ENCODE results near the gene SCAF1. TPM values are rescaled to one million over a fixed set of nuclear protein-coding genes. Genes with fewer than 3 reads are reported as not detected.

SCAF1 gene
- polyA plus RNA-seq, 3 donors from 2014 or later: 0.87 to 2.6 TPM; not detected in 1

DNA sequence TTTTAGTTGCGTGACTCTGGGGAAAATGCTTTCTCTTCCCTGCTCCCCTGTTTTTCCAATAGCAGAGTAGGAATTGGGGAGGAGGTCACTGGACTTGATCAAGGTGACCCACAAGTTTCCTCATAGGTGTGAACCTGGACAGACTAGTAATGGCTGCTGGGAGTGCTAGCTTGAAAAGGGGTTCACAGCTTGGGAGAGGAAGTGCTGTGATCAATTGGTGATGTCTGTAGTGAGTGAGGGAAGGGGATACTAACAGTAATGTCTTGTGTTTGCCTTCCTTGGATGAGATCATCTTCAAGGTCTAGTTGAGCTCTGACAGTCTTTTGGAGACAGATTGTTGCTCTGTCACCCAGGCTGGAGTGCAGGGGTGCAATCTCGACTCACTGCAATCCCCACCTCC, 25.5 kb downstream of the SCAF1 start:
- peaks cover 49 to 51% of the 10 kb centered on the region in 2 donors for H3K4me1 Mint-ChIP-seq
- no peak for DNase-seq
- peak overlapping the region in 5 of 6 donors; percentile 25 to 93 (median 61) for H3K27ac Mint-ChIP-seq
- H3K4me3 Mint-ChIP-seq: peak overlapping the region; percentile 96 to 99 (median 97)
- peaks cover 7 to 15% (median 11%) of the 10 kb centered on the region in 3 donors for H3K27me3 Mint-ChIP-seq (ENCODE audit: low read depth in 3 of 3)
- no peaks in the 10 kb centered on the region for H3K9me3 Mint-ChIP-seq
- H3K36me3 Mint-ChIP-seq: peaks cover 0 to 5% (median 3%) of the 10 kb centered on the region in 3 donors

DNA sequence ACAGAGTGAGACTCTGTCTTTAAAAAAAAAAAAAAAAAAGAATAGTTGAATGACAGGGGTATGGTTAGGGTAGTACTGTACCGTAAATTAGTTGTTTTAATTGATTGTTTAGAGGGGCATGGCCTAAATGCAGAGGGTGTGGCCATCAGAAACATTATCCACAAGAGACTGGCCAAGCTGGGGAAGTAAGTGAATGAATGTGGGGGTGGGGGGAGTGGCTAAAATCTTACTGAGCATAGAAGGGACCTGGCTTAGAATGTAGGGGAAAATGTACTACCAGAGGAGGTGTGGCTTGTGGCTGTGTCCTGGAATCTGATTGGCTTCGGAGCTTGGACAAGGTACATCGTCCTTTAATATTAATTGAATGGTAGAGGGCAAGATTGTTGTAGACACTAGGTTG, 27.5 kb downstream of the SCAF1 start:
- no peak overlapping the region for H3K4me3 Mint-ChIP-seq

DNA sequence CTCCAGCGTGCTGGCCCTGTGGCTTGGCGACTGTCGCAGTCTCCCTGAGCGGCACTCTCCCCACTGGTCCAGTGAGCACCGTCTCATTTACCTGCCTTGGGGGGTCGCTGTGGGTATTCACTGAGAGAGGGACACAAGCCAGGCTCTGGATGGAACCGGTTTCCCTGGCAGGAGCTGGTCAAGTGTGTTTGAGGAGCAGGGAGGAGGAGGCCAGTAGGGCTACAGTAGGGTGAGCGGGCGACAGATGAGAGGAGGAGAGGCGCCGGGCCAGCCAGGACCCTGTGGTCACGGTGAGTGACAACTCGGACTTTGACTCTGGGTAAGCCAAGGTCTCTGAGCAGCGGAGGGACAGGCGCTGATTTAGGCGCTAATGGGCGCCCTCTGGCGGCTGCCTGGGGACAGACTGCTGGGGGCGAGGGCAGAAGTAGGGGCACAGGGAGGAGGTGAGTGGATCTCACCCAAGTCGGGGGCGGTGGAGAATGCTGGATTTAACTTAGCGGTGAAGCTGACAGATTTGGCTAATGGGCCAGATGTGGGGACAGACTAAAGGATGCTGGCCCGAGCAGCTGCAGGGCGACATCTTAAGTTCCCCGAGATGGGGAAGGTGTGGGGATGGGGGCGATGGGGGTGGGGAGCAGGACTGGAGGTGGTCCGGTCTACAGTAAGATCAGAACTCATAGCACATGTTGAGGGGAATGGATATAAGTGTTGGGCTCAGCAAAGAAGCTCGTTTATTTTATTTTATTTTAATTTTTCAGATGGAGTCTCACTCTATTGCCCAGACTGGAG, 30.3 kb downstream of the SCAF1 start:
- Mint-ChIP-seq H3K4me3 (no peak overlapping the region), H3K27me3 (ENCODE audit: low read depth in 3 of 3) (peaks cover 8 to 14% (median 11%) of the 10 kb centered on the region in 3 donors), H3K27ac (peak overlapping the region in 2 of 6 donors; percentile 49 to 61), H3K4me1 (peaks cover 20 to 22% of the 10 kb centered on the region in 2 donors), H3K36me3 (peaks cover 0 to 5% (median 3%) of the 10 kb centered on the region in 3 donors), H3K9me3 (no peaks in the 10 kb centered on the region)
- DNase-seq: peak; percentile 69 to 74 (median 69)

More for the DNA sequence above, 27.5 kb downstream of the SCAF1 start:
- peaks cover 0 to 5% (median 3%) of the 10 kb centered on the region in 3 donors for H3K36me3 Mint-ChIP-seq
- H3K4me1 Mint-ChIP-seq: peaks cover 30 to 37% of the 10 kb centered on the region in 2 donors
- H3K27ac Mint-ChIP-seq: no peak overlapping the region
- H3K27me3 Mint-ChIP-seq (ENCODE audit: low read depth in 3 of 3): peaks cover 5 to 13% (median 5%) of the 10 kb centered on the region in 3 donors
- no peaks in the 10 kb centered on the region for H3K9me3 Mint-ChIP-seq
- DNase-seq: no peak

DNA sequence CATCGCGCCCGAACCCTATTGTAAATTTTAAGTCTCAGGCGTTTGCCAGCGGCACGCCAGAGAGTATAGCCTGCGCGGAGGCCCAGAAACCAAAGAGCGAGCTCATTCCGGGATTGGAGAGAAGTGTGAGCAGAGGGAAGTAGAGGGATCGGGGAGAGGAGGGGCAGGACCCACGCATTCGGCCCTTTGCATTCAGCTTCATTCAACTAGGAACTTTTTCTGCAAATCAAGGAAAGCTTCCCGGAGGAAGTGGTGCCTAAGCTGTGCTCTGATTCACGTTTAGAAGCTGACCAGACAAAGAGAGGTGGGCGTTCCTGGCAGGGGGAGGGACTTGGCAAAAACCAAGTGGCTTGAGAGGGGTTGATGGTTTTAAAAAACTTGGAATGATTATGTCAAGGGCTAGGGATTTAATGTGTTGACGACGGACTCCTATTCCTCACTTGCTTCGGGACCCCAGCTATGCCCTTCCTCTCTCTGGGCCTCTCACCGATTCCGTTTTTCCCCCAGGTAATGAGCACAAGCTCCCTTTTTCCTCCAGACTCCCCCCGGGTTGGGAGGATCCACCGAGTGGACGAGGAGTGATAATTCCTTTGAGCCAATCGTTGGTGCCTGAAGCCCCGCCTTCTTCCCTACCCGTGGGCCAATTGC, 34.3 kb downstream of the SCAF1 start:
- Mint-ChIP-seq H3K27ac (peak overlapping the region; percentile 95 to 100 (median 98)), H3K4me1 (peaks cover 32 to 33% of the 10 kb centered on the region in 2 donors), H3K36me3 (no peaks in the 10 kb centered on the region), H3K9me3 (no peaks in the 10 kb centered on the region), H3K4me3 (peak overlapping the region; percentile 90 to 99 (median 97)), H3K27me3 (ENCODE audit: low read depth in 3 of 3) (peaks cover 11 to 14% (median 14%) of the 10 kb centered on the region in 3 donors)
- no peak for DNase-seq

DNA sequence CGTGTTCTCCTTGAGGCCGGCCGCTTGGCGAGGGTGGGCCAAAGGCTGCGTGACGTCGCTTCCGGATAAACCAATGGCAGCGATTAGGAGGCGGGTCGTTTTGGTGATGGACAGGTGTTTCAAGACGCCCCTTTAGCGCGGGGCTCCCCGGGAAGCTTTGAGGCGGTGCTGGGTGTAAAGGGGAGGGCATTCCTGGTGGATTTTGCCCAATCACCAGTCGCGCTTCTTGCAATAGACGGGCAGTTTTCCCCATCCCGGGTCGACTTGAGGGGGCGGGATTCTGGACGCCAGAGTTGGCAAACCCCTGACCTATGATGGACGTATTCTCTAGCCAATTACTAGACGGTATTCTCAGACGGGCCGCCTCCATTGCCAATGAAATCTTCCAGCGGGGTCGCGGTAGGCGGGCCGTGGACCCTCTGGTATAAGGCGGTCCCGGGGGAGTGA, 34.8 kb downstream of the SCAF1 start:
- Mint-ChIP-seq H3K9me3 (no peaks in the 10 kb centered on the region), H3K36me3 (no peaks in the 10 kb centered on the region), H3K4me1 (peaks cover 32 to 33% of the 10 kb centered on the region in 2 donors), H3K27me3 (ENCODE audit: low read depth in 3 of 3) (peaks cover 11 to 14% (median 13%) of the 10 kb centered on the region in 3 donors), H3K27ac (peak overlapping the region; percentile 95 to 100 (median 98)), H3K4me3 (peak overlapping the region; percentile 90 to 99 (median 97))
- DNase-seq: peak; percentile 99

DNA sequence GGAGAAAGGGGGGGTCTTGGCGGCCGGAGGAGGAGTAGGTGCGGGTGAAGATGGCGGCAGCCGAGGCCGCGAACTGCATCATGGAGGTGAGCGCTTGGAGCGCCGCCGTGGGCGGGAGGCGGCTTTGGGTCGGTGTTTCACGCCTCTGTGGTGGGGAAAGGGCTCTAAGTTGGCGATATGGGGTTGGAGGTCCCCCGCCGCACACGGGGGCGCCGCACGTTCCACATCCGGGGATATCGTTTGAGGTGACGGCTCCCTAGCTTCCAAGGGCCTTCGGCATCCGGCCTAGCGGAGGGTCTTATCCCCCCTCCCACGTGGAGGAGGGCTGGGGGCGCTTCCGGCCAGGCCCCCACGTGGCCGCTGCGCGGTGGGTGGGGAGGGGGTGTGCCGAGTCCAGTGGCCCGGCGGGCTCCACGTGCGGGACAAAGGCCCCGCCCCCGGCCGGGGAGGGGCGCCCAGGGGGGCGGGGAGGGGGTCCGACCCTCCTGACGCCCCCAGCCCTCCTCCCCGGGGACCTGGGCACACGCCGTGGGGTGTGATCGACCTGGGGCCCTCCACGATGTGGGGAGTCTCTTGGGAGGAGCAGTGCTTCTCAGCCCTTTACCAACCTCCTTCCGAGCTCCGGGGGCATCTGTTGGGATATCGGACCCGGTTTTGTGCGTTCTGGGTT, 35.4 kb downstream of the SCAF1 start, which contains the start of gene PRMT1:
TSS of gene PRMT1 (plus strand) at position 41 of the 670 bp plus-strand sequence. CDS start at position 51, 10 bp downstream.
- Mint-ChIP-seq H3K9me3 (no peaks in the 10 kb centered on the region), H3K27me3 (ENCODE audit: low read depth in 3 of 3) (peaks cover 11 to 14% (median 11%) of the 10 kb centered on the region in 3 donors), H3K4me3 (peak within 1 kb of the TSS; percentile 90 to 99 (median 97)), H3K36me3 (peaks cover 0 to 4% (median under 1%) of the 10 kb centered on the region in 3 donors), H3K4me1 (peaks cover 27 to 29% of the 10 kb centered on the region in 2 donors), H3K27ac (peak within 1 kb of the TSS; percentile 95 to 100 (median 98))
- DNase-seq: no peak

DNA sequence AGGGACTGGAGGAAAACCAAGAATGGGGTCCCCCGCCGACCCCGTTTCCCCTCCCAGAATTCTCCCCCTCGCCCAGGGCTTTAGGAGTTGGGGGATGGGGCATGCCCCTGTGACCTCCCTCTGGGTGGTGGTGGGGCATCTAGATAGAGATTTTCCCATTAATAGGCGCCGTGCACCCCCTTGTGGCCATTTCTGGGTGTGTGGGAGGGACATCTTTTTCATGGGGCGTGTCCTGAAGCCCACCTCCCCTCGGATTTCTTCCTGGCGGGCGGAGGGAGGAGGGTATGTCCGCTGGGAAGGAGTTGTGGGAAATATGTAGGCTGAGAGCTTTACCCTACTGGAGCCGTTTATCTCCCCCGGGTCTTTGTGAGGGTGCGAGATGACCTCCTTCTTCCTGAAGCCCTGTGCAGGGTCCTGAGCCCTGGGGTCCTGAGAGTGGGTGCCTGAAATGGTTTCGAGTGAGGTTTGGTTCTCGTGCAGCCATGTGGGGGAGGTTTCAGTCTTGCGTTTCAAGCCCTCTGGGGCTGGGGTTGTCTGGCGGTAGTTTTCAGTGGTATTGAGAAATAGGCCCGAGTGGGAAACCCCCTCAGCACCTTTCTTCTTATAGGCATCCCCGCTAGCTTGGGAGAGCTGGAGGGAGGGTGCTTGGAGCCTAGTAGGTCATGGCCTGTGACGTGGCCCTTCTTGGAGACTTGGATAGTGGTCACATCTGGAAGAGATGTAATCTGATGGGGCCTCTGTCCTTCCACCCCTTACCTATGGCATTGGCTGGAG, 36.1 kb downstream of the SCAF1 start:
- DNase-seq: peak; percentile 71 to 75 (median 73)
- H3K4me3 Mint-ChIP-seq: peak overlapping the region; percentile 80 to 87 (median 84)
- H3K9me3 Mint-ChIP-seq: no peaks in the 10 kb centered on the region
- H3K4me1 Mint-ChIP-seq: peaks cover 26 to 28% of the 10 kb centered on the region in 2 donors
- peak overlapping the region; percentile 89 to 97 (median 93) for H3K27ac Mint-ChIP-seq
- H3K36me3 Mint-ChIP-seq: peaks cover 0 to 6% (median 3%) of the 10 kb centered on the region in 3 donors
- H3K27me3 Mint-ChIP-seq (ENCODE audit: low read depth in 3 of 3): peaks cover 11 to 14% (median 11%) of the 10 kb centered on the region in 3 donors

DNA sequence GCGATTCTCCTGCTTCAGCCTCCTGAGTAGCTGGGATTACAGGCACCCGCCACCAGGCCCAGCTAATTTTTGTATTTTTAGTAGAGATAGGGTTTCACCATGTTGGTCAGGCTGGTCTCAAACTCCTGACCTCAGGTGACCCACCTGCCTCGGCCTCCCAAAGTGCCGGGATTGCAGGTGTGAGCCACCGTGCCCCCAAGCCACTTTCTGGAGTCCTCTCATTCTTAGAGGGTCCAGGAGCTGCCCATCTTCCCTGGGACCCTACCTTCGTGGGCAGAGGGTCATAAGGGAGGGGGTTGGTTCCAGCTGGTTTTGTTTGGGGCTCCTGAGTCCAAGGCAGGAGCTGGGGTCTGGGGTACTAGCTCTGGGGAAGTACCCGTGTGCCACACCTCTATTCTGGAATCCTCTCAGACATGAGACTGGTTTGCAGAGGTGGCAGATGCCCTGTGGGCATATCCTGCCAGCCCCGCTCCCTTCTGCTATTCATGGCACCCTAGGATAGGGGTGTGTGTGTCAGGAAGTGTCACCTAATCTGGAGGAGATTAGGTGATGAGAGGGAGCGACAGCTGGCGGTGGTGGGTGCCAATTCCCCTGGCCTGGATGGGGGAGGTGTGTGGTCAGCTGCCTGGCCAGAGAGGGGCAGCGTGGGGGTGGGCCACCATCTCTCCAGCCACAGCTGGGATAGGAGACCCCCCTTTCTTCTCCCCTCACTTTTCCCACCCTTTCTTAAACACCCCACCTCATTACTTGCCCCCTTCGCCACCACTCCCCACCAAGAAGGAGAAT, 37.2 kb downstream of the SCAF1 start:
- peaks cover 8 to 13% (median 11%) of the 10 kb centered on the region in 3 donors for H3K27me3 Mint-ChIP-seq (ENCODE audit: low read depth in 3 of 3)
- no peaks in the 10 kb centered on the region for H3K9me3 Mint-ChIP-seq
- no peak for DNase-seq
- H3K27ac Mint-ChIP-seq: peak overlapping the region in 5 of 6 donors; percentile 45 to 95 (median 75)
- peak overlapping the region in 1 of 5 donors; percentile 87 for H3K4me3 Mint-ChIP-seq
- H3K36me3 Mint-ChIP-seq: peaks cover 0 to 6% (median 3%) of the 10 kb centered on the region in 3 donors
- peaks cover 26 to 28% of the 10 kb centered on the region in 2 donors for H3K4me1 Mint-ChIP-seq

DNA sequence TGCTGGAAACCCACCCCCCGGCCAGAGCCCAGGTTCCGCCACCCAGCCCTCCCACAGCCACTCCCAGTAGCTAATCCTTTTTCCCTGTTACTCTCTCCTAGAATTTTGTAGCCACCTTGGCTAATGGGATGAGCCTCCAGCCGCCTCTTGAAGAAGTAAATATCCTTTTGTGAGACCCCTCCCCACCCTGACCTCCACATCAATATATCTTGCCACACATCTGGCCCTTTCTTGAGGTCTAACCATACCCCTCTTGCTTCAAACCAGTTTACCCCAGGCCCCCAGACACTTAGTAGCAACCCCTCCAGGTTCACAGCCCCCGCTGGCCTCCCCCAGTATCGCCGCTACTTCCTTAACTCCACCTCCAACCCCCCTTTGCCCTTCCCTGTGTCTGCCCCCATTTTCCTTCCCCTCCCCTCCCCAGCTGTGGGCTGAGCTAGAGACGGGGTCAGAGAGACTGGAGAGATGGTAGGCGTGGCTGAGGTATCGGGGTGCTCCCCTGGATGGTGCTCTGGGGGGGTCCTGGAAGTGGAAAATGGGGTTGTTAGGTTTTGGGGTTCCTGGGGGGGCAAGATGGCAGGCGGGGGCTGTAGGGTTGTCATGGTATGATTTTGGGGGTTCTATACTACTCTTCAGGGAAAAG, 37.9 kb downstream of the SCAF1 start:
- Mint-ChIP-seq H3K4me1 (peaks cover 26 to 28% of the 10 kb centered on the region in 2 donors), H3K9me3 (no peaks in the 10 kb centered on the region), H3K27ac (peak overlapping the region; percentile 34 to 81 (median 59)), H3K36me3 (peaks cover 0 to 6% (median 3%) of the 10 kb centered on the region in 3 donors), H3K27me3 (ENCODE audit: low read depth in 3 of 3) (peaks cover 8 to 13% (median 11%) of the 10 kb centered on the region in 3 donors), H3K4me3 (peak overlapping the region in 1 of 5 donors; percentile 33)
- no peak for DNase-seq

DNA sequence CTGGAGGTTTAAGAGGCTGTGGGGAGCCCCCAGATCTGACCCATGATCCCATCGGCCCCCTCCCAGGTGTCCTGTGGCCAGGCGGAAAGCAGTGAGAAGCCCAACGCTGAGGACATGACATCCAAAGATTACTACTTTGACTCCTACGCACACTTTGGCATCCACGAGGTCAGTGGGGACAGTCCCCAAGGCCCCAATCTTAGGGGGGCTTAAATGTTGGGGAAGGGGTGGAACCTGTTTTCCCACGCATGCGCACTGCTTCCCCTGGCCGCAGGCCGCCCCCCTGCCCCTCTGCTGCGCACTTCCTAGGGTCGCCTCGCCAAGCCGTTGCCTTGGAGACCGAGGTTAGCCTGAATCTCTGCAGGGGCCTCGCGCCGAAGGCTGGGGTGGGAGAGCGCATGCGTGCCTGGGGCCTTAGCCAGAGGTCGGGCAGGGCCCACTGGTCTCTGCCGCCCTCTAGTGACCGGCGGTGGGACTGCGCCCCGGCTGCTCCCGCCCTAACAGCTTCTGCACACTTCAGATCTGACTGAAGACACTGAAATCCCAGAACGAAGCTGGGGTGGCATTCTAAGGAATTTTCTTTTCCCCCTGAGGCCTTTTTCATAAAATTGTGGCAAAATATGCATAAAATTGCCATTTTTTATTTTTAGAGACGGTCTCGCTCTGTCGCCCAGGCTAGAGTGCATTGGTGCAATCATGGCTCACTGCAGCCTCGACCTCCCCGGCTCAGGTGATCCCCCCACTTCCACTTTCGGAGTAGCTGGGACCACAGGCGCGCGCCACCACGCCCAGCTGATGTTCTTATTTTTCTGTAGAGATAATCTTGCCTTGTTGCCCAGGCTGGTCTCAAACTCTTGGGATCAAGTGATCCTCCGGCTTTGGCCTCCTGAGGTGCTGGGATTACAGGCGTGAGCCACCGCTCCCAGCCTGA, 38.7 kb downstream of the SCAF1 start:
- H3K4me1 Mint-ChIP-seq: peaks cover 25 to 26% of the 10 kb centered on the region in 2 donors
- peak overlapping the region in 1 of 5 donors; percentile 47 for H3K4me3 Mint-ChIP-seq
- H3K9me3 Mint-ChIP-seq: no peaks in the 10 kb centered on the region
- peaks cover 0 to 8% (median 6%) of the 10 kb centered on the region in 3 donors for H3K36me3 Mint-ChIP-seq
- peak overlapping the region in 4 of 6 donors; percentile 55 to 81 (median 59) for H3K27ac Mint-ChIP-seq
- peak; percentile 89 to 90 (median 89) for DNase-seq
- peaks cover 8 to 13% (median 11%) of the 10 kb centered on the region in 3 donors for H3K27me3 Mint-ChIP-seq (ENCODE audit: low read depth in 3 of 3)

DNA sequence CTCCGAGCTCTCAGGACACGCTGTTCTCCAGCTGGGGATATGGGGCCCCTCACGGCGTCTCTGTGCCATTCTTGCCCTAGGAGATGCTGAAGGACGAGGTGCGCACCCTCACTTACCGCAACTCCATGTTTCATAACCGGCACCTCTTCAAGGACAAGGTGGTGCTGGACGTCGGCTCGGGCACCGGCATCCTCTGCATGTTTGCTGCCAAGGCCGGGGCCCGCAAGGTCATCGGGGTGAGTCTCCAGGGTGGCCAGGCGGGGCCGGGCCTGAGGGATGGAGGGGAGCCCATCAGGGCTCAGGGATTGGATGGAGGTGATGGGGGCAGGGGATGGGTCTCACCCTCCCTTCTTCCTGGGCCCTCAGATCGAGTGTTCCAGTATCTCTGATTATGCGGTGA, 39.8 kb downstream of the SCAF1 start:
- Mint-ChIP-seq H3K27me3 (ENCODE audit: low read depth in 3 of 3) (peaks cover 5 to 6% (median 6%) of the 10 kb centered on the region in 3 donors), H3K36me3 (peaks cover 0 to 10% (median 6%) of the 10 kb centered on the region in 3 donors), H3K27ac (no peak overlapping the region), H3K4me3 (no peak overlapping the region), H3K4me1 (peaks cover 15 to 17% of the 10 kb centered on the region in 2 donors), H3K9me3 (no peaks in the 10 kb centered on the region)
- no peak for DNase-seq

Measured in immature natural killer cell (primary cell).